ENCODE measurements around the gene SLC9A4. TPM values are rescaled to one million over a fixed set of nuclear protein-coding genes. Genes with fewer than 3 reads are reported as not detected.

The SLC9A4 gene
- total and polyA plus RNA-seq, 4 donors = 0.15 TPM; not detected in 3

DNA sequence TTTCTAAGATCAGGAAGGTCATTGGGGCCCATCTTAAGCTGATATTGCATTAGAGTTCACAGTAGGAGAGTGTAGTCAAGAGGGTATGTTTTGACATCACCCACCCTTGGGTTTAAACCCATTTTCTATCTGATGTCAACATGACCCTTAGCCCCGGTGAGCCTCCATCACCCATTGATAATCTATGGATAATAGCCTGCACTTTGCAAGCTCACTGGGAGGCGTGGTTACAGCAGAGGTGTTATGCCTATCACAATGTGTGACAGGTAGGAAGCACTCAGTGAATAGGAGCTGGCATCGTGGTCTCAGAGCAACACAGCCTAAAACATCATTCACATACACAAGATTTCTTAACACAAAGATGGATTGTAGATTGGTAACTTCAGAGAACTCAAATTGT lies 28.8 kb upstream of the SLC9A4 start:
- intact Hi-C loops (cut with DNase I) = loop anchor here in 1 of 2 donors (10.0 kb wide), 2 partner anchors 189 to 449 kb away; partner anchors contain the start of gene IL1R2
- Histone ChIP-seq H3K4me3 (ENCODE audit: low read length in 2 of 2) (no peak overlapping the region), H3K27me3 (ENCODE audit: control insufficient read depth in 1 of 2, insufficient read depth in 2 of 2, low read length in 1 of 2) (no peaks in the 10 kb centered on the region), H3K27ac (ENCODE audit: low read depth in 1 of 2, low read length in 2 of 2) (no peak overlapping the region), H3K36me3 (ENCODE audit: control insufficient read depth in 1 of 2, insufficient read depth in 2 of 2, low read length in 1 of 2) (no peaks in the 10 kb centered on the region), H3K4me1 (ENCODE audit: control insufficient read depth in 1 of 2, insufficient read depth in 2 of 2, low read length in 2 of 2) (no peaks in the 10 kb centered on the region), H3K9me3 (ENCODE audit: control insufficient read depth, low read length) (no peaks in the 10 kb centered on the region)
- WGBS, 2 donors = 88 to 91% methylated on average over 3 of the region's 3 CpGs
- DNase-seq (no peak), ATAC-seq (ENCODE audit: low FRiP score) (no peak)

- no peaks in the 10 kb centered on the region for H3K27me3 ChIP-seq (ENCODE audit: control insufficient read depth in 1 of 2, insufficient read depth in 2 of 2, low read length in 1 of 2)
- H3K4me3 ChIP-seq (ENCODE audit: low read length in 2 of 2) = no peak overlapping the region
- H3K9me3 ChIP-seq (ENCODE audit: control insufficient read depth, low read length) = no peaks in the 10 kb centered on the region
- intact Hi-C loops (cut with DNase I) = loop anchor here in 1 of 2 donors (5.0 to 10.0 kb wide), 3 partner anchors 192 to 452 kb away; partner anchors contain the start of gene IL1R2
- H3K36me3 ChIP-seq (ENCODE audit: control insufficient read depth in 1 of 2, insufficient read depth in 2 of 2, low read length in 1 of 2) = no peaks in the 10 kb centered on the region
- ATAC-seq (ENCODE audit: low FRiP score) (no peak), DNase-seq (no peak)
- 87 to 95% methylated on average over 9 of the region's 9 CpGs for WGBS, 2 donors
- H3K4me1 ChIP-seq (ENCODE audit: control insufficient read depth in 1 of 2, insufficient read depth in 2 of 2, low read length in 2 of 2) = no peaks in the 10 kb centered on the region
- no peak overlapping the region for H3K27ac ChIP-seq (ENCODE audit: low read depth in 1 of 2, low read length in 2 of 2)
Observed at GRCh38 chr2:102446936-102447335, 26.1 kb upstream of the SLC9A4 start.

DNA sequence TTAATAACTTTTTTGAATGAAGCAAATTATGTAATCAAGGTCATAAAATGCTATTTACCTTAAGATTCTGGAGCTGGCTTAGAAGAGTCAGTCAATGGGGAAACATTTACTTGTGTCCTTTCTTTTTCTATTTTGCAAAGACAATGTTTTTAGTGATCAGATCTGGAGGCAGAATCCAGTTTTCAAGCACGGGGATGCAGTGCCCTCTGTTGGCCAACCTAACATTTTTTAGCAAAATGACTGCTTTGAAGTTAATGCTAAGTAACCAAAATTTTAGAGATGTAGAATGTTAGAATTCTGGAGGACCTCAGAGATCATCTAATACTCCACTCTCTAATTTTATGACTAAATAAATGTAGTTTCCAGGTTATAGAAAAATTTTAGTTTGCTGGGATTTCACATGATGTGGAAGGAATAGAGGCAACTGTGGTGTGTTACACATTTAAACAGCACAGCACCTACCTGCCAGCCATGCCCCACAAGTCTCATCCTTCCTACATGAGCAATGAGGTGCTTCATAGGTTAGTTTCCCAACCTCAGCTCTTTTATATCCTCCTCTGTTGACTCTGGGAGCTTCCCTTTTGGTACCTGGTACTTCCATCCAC lies 23.6 kb upstream of the SLC9A4 start:
- H3K27ac ChIP-seq (ENCODE audit: low read depth in 1 of 2, low read length in 2 of 2) = no peak overlapping the region

GRCh38 chr2:102451968-102452367 lies 21.1 kb upstream of the SLC9A4 start:
- 52 to 53% methylated on average over 2 of the region's 2 CpGs for WGBS, 2 donors
- no peak overlapping the region for H3K27ac ChIP-seq (ENCODE audit: low read depth in 1 of 2, low read length in 2 of 2)
- intact Hi-C loops (cut with DNase I) = no loop called here
- H3K4me3 ChIP-seq (ENCODE audit: low read length in 2 of 2) = no peak overlapping the region
- no peaks in the 10 kb centered on the region for H3K9me3 ChIP-seq (ENCODE audit: control insufficient read depth, low read length)
- DNase-seq (no peak), ATAC-seq (ENCODE audit: low FRiP score) (no peak)
- no peaks in the 10 kb centered on the region for H3K4me1 ChIP-seq (ENCODE audit: control insufficient read depth in 1 of 2, insufficient read depth in 2 of 2, low read length in 2 of 2)
- no peaks in the 10 kb centered on the region for H3K36me3 ChIP-seq (ENCODE audit: control insufficient read depth in 1 of 2, insufficient read depth in 2 of 2, low read length in 1 of 2)
- no peaks in the 10 kb centered on the region for H3K27me3 ChIP-seq (ENCODE audit: control insufficient read depth in 1 of 2, insufficient read depth in 2 of 2, low read length in 1 of 2)

More for the DNA sequence above, 23.6 kb upstream of the SLC9A4 start:
- H3K4me3 ChIP-seq (ENCODE audit: low read length in 2 of 2) = no peak overlapping the region
- no peaks in the 10 kb centered on the region for H3K36me3 ChIP-seq (ENCODE audit: control insufficient read depth in 1 of 2, insufficient read depth in 2 of 2, low read length in 1 of 2)
- H3K4me1 ChIP-seq (ENCODE audit: control insufficient read depth in 1 of 2, insufficient read depth in 2 of 2, low read length in 2 of 2) = no peaks in the 10 kb centered on the region
- intact Hi-C loops (cut with DNase I) = loop anchor here in 1 of 2 donors (5.0 to 10.0 kb wide), 3 partner anchors 195 to 455 kb away; partner anchors contain the start of gene IL1R2
- no peaks in the 10 kb centered on the region for H3K27me3 ChIP-seq (ENCODE audit: control insufficient read depth in 1 of 2, insufficient read depth in 2 of 2, low read length in 1 of 2)
- no peak for DNase-seq
- H3K9me3 ChIP-seq (ENCODE audit: control insufficient read depth, low read length) = no peaks in the 10 kb centered on the region
- 0 to 1% methylated on average over 1 of the region's 1 CpG for WGBS, 2 donors
- no peak for ATAC-seq (ENCODE audit: low FRiP score)

DNA sequence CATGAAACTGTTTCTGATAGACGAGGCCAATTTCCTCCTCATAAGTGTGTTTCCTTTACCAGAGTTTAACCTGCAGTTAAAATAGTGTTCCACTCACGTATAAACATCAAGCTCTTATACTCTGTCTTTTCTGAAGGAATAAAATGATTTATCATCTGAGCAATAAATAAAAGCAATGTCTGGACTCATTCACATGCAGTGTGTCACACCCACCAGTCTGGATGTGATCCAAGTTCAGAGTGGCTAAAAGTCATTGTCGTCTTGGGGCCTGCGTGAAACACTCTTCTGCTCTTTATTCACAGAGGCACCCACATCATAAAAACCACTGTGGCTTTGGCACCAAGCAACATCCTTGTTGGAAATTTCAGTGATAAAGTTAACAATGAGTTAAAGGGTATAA lies 19.5 kb upstream of the SLC9A4 start:
- Histone ChIP-seq H3K36me3 (ENCODE audit: control insufficient read depth in 1 of 2, insufficient read depth in 2 of 2, low read length in 1 of 2) (no peaks in the 10 kb centered on the region), H3K27me3 (ENCODE audit: control insufficient read depth in 1 of 2, insufficient read depth in 2 of 2, low read length in 1 of 2) (no peaks in the 10 kb centered on the region), H3K27ac (ENCODE audit: low read depth in 1 of 2, low read length in 2 of 2) (no peak overlapping the region), H3K4me3 (ENCODE audit: low read length in 2 of 2) (no peak overlapping the region), H3K4me1 (ENCODE audit: control insufficient read depth in 1 of 2, insufficient read depth in 2 of 2, low read length in 2 of 2) (no peaks in the 10 kb centered on the region), H3K9me3 (ENCODE audit: control insufficient read depth, low read length) (no peaks in the 10 kb centered on the region)
- ATAC-seq (ENCODE audit: low FRiP score) (no peak), DNase-seq (no peak)
- WGBS, 2 donors = 71 to 73% methylated on average over 4 of the region's 4 CpGs
- intact Hi-C loops (cut with DNase I) = no loop called here

- DNase-seq (no peak), ATAC-seq (ENCODE audit: low FRiP score) (no peak)
- 63 to 67% methylated on average over 2 of the region's 2 CpGs for WGBS, 2 donors
- Histone ChIP-seq H3K4me1 (ENCODE audit: control insufficient read depth in 1 of 2, insufficient read depth in 2 of 2, low read length in 2 of 2) (no peaks in the 10 kb centered on the region), H3K27me3 (ENCODE audit: control insufficient read depth in 1 of 2, insufficient read depth in 2 of 2, low read length in 1 of 2) (no peaks in the 10 kb centered on the region), H3K36me3 (ENCODE audit: control insufficient read depth in 1 of 2, insufficient read depth in 2 of 2, low read length in 1 of 2) (no peaks in the 10 kb centered on the region), H3K9me3 (ENCODE audit: control insufficient read depth, low read length) (no peaks in the 10 kb centered on the region), H3K27ac (ENCODE audit: low read depth in 1 of 2, low read length in 2 of 2) (no peak overlapping the region), H3K4me3 (ENCODE audit: low read length in 2 of 2) (no peak overlapping the region)
- intact Hi-C loops (cut with DNase I) = no loop called here
Observed at GRCh38 chr2:102455061-102455670, 17.9 kb upstream of the SLC9A4 start.

GRCh38 chr2:102460467-102460866 lies 12.6 kb upstream of the SLC9A4 start:
- Histone ChIP-seq H3K36me3 (ENCODE audit: control insufficient read depth in 1 of 2, insufficient read depth in 2 of 2, low read length in 1 of 2) (no peaks in the 10 kb centered on the region), H3K9me3 (ENCODE audit: control insufficient read depth, low read length) (peaks cover 4% of the 10 kb centered on the region), H3K27me3 (ENCODE audit: control insufficient read depth in 1 of 2, insufficient read depth in 2 of 2, low read length in 1 of 2) (no peaks in the 10 kb centered on the region), H3K4me3 (ENCODE audit: low read length in 2 of 2) (no peak overlapping the region), H3K4me1 (ENCODE audit: control insufficient read depth in 1 of 2, insufficient read depth in 2 of 2, low read length in 2 of 2) (no peaks in the 10 kb centered on the region), H3K27ac (ENCODE audit: low read depth in 1 of 2, low read length in 2 of 2) (no peak overlapping the region)
- no peak for DNase-seq
- WGBS, 2 donors = 56 to 76% methylated on average over 1 of the region's 1 CpG
- intact Hi-C loops (cut with DNase I) = no loop called here
- no peak for ATAC-seq (ENCODE audit: low FRiP score)

DNA sequence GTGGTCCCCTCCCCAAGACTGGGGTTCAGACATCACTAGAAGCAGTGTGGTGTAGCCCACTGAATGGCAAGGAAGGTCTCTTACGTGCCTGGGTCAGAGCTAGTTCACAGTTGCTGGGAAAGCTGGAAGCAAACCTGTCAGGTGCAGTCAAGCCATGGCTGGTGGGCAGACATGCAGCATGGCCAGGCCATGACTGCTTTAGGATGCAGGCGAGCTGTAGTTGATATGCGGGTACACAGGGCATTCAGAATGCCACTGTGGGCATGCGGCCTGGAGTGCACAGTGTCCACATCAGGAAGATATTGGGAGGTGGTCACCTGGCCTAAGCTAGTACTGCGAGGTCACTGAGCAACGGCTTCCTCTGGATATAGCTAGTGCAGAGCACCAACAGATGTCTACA lies 11.8 kb upstream of the SLC9A4 start:
- Histone ChIP-seq H3K27ac (ENCODE audit: low read depth in 1 of 2, low read length in 2 of 2) (no peak overlapping the region), H3K9me3 (ENCODE audit: control insufficient read depth, low read length) (peaks cover 4% of the 10 kb centered on the region), H3K4me3 (ENCODE audit: low read length in 2 of 2) (no peak overlapping the region), H3K4me1 (ENCODE audit: control insufficient read depth in 1 of 2, insufficient read depth in 2 of 2, low read length in 2 of 2) (no peaks in the 10 kb centered on the region), H3K36me3 (ENCODE audit: control insufficient read depth in 1 of 2, insufficient read depth in 2 of 2, low read length in 1 of 2) (no peaks in the 10 kb centered on the region), H3K27me3 (ENCODE audit: control insufficient read depth in 1 of 2, insufficient read depth in 2 of 2, low read length in 1 of 2) (no peaks in the 10 kb centered on the region)
- DNase-seq (no peak), ATAC-seq (ENCODE audit: low FRiP score) (no peak)
- intact Hi-C loops (cut with DNase I) = no loop called here
- WGBS, 2 donors = 88 to 91% methylated on average over 6 of the region's 6 CpGs

DNA sequence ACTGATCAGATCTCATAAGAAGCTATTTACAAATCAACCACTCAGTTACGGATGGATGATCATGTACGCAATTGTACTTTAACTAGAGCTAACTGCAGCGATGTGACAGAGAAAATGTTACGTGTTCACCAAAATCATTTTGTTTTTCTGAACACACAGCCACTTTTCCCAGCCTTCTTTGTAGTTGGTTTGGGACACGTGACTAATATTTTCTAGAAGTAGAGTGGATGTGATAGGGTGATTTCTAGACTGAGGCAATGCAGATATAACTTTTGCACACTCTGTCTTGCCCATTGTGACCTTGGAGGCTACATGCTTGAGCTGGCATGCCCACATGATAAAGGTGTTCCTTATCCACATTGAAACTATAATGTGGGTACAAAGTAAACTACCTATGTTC lies 9.9 kb upstream of the SLC9A4 start:
- 89% methylated on average over 5 of the region's 5 CpGs for WGBS, 2 donors

More for the DNA sequence above, 9.9 kb upstream of the SLC9A4 start:
- H3K27me3 ChIP-seq (ENCODE audit: control insufficient read depth in 1 of 2, insufficient read depth in 2 of 2, low read length in 1 of 2) = no peaks in the 10 kb centered on the region
- H3K36me3 ChIP-seq (ENCODE audit: control insufficient read depth in 1 of 2, insufficient read depth in 2 of 2, low read length in 1 of 2) = no peaks in the 10 kb centered on the region
- intact Hi-C loops (cut with DNase I) = no loop called here
- ATAC-seq (ENCODE audit: low FRiP score) (no peak), DNase-seq (no peak)
- peaks cover 4% of the 10 kb centered on the region for H3K9me3 ChIP-seq (ENCODE audit: control insufficient read depth, low read length)
- no peaks in the 10 kb centered on the region for H3K4me1 ChIP-seq (ENCODE audit: control insufficient read depth in 1 of 2, insufficient read depth in 2 of 2, low read length in 2 of 2)
- H3K4me3 ChIP-seq (ENCODE audit: low read length in 2 of 2) = no peak overlapping the region
- H3K27ac ChIP-seq (ENCODE audit: low read depth in 1 of 2, low read length in 2 of 2) = no peak overlapping the region

All from aorta (tissue), 5 donors.